Naive B cell (primary cell): Measurements from ENCODE around the gene NXN. TPM values are rescaled to one million over a fixed set of nuclear protein-coding genes. Genes with fewer than 3 reads are reported as not detected.
"Not testable (repeated sequence)": the region's sequence is repeated elsewhere in the genome, so short reads cannot be mapped to it uniquely, and the experiment has no call there.

Source experiments
- ATAC-seq, 2 donors: fragments of 150-1000 bp; cut with Tn5 transposase; 2 replicates each; pipeline ENCODE4 v1.10.0; 2021; ENCODE audit warnings: low read depth in 2 of 2, mild to moderate bottlenecking in 2 of 2, moderate library complexity in 2 of 2
- DNase-seq: peaks from one replicate; pipeline ENCODE4 v3.0.0; 2022
- H3K27ac Mint-ChIP-seq, 6 donors: one replicate each; pipeline ENCODE4 v1.8.0; 2020 to 2022; ENCODE audit warnings: mild to moderate bottlenecking in 6 of 6, mixed read lengths in 6 of 6, moderate library complexity in 5 of 6, inconsistent platforms in 2 of 6
- H3K27me3 Mint-ChIP-seq, 3 donors: one replicate each; pipeline ENCODE4 v1.8.0; 2021 to 2022; ENCODE audit warnings: mixed read lengths in 3 of 3, mild to moderate bottlenecking in 1 of 3
- H3K36me3 Mint-ChIP-seq, 2 donors: one replicate each; pipeline ENCODE4 v1.8.0; 2020 to 2022; ENCODE audit warnings: mixed read lengths in 2 of 2, inconsistent platforms in 1 of 2, mild to moderate bottlenecking in 1 of 2
- H3K4me1 Mint-ChIP-seq, 3 donors: one replicate each; pipeline ENCODE4 v1.8.0; 2020 to 2022; ENCODE audit warnings: mixed read lengths in 3 of 3, inconsistent platforms in 1 of 3, mild to moderate bottlenecking in 1 of 3, moderate library complexity in 1 of 3
- H3K4me3 Mint-ChIP-seq, 8 donors: one replicate each; pipeline ENCODE4 v1.8.0; 2020 to 2022; ENCODE audit warnings: mild to moderate bottlenecking in 8 of 8, mixed read lengths in 8 of 8, moderate library complexity in 8 of 8, inconsistent platforms in 2 of 8
- H3K9me3 Mint-ChIP-seq, 7 donors: one replicate each; pipeline ENCODE4 v1.8.0; 2020 to 2022; ENCODE audit warnings: mixed read lengths in 7 of 7, mild to moderate bottlenecking in 5 of 7, inconsistent platforms in 2 of 7, moderate library complexity in 1 of 7
- polyA plus RNA-seq, 6 donors: library from polyadenylated mRNA; unstranded; fragments of 300-500 nt; fragmentation: Illumina TruSeq; gene quantifications; one replicate each; pipeline ENCODE4 v1.2.3, GENCODE V29; 2021; ENCODE audit warnings: low read depth in 6 of 6

NXN gene
- polyA plus RNA-seq, 6 donors from 2014 or later, result 0.36 to 0.40 TPM; not detected in 4

DNA sequence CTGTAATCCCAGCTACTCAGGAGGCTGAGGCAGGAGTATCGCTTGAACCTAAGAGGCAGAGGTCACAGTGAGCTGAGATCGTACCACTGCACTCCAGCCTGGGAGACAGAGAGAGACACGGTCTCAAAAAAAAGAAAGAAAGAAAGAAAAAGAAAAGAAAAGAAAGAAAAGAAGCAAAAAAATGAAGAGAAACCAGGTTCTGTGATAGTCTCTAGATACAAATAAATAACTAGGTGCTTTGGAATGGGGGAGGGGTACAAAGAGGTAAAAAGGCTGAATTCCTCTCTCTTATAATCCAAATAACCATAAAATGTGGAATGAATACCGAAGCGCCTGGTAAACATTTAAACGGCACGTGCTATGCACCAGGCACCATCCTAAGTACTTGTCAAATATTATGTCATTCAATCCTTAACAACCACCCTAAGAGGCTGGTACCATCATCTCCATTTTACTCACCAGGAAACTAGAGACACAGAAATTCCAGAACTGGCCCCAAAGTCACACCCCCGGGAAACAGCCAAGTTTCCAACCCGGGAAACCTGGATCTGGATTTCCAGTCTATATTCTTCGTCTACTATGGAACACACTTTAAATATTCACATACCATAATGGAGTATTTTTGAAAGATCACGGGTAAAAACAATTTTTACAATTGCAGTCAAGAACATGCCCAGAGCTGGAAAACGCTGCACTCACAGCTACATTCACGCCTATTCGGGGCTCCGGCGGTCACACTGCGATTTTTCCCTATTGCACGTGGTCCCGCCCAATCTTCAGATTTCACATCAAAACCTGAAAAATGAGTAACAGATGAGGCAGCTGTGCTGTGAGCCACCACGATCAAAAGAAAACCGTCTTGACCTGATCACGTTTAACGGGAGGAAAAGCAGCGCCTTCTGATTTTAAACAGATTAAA is 10.5 kb downstream of the NXN start:
- H3K27me3 Mint-ChIP-seq, result peaks cover 15 to 48% (median 43%) of the 10 kb centered on the region in 3 donors
- no peak overlapping the region for H3K27ac Mint-ChIP-seq
- no peaks in the 10 kb centered on the region for H3K4me1 Mint-ChIP-seq
- ATAC-seq (no peak), DNase-seq (no peak)
- H3K9me3 Mint-ChIP-seq, result no peaks in the 10 kb centered on the region
- no peaks in the 10 kb centered on the region for H3K36me3 Mint-ChIP-seq
- H3K4me3 Mint-ChIP-seq, result no peak overlapping the region

GRCh38 chr17:967122-967521 is 12.5 kb downstream of the NXN start:
- Mint-ChIP-seq H3K36me3 (no peaks in the 10 kb centered on the region), H3K4me3 (no peak overlapping the region), H3K4me1 (no peaks in the 10 kb centered on the region), H3K9me3 (no peaks in the 10 kb centered on the region), H3K27me3 (peaks cover 9 to 40% (median 35%) of the 10 kb centered on the region in 3 donors), H3K27ac (peak overlapping the region in 2 of 6 donors; percentile 40 to 94)
- DNase-seq, result no peak
- ATAC-seq, result no peak

DNA sequence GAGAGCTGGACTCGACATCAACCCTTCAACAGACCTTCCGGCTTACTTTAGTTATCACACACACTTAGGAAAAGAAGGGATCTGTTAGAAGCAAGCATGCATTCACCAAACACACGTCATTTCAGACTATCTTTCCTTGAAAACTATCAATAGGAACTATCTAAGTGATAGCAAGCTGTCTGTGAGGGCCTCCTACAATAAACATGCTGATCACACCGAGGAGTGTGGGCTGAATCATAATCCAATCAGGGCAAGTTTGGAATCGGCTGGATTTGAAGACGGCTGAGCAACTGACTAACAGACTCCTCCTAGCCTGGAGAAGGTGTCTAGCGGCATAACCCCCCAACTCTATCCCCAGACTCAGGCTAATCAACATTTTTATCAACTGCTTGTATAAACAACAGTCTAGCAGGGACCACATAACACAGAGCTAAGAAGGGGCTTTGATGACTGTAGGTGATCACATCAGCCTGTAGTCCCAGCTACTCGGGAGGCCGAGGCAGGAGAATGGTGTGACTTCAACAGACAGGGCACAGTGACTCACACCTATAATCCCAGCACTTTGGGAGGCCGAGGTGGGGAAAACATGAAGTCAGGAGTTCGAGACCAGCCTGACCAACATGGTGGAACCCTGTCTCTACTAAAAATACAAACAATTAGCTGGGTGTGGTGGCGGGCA is 14.1 kb downstream of the NXN start:
- peak overlapping the region in 1 of 6 donors; percentile 78 for H3K27ac Mint-ChIP-seq
- no peaks in the 10 kb centered on the region for H3K9me3 Mint-ChIP-seq

GRCh38 chr17:964876-965275 is 14.7 kb downstream of the NXN start:
- Mint-ChIP-seq H3K36me3 (no peaks in the 10 kb centered on the region), H3K27ac (no peak overlapping the region), H3K4me3 (no peak overlapping the region), H3K27me3 (peaks cover 16 to 45% (median 31%) of the 10 kb centered on the region in 3 donors), H3K4me1 (no peaks in the 10 kb centered on the region), H3K9me3 (no peaks in the 10 kb centered on the region)
- no peak for DNase-seq
- ATAC-seq, result no peak

More for the DNA sequence above, 14.1 kb downstream of the NXN start:
- peaks cover 14 to 46% (median 35%) of the 10 kb centered on the region in 3 donors for H3K27me3 Mint-ChIP-seq
- H3K36me3 Mint-ChIP-seq, result no peaks in the 10 kb centered on the region
- DNase-seq (no peak), ATAC-seq (no peak)
- H3K4me1 Mint-ChIP-seq, result no peaks in the 10 kb centered on the region
- H3K4me3 Mint-ChIP-seq, result peak overlapping the region in 1 of 8 donors; percentile 10

- no peak for ATAC-seq
- Mint-ChIP-seq H3K4me3 (no peak overlapping the region), H3K36me3 (no peaks in the 10 kb centered on the region), H3K27me3 (peaks cover 16 to 40% (median 21%) of the 10 kb centered on the region in 3 donors), H3K9me3 (no peaks in the 10 kb centered on the region), H3K4me1 (no peaks in the 10 kb centered on the region), H3K27ac (no peak overlapping the region)
- no peak for DNase-seq
These were observed 16.9 kb downstream of the NXN start for GRCh38 chr17:962670-963069.

DNA sequence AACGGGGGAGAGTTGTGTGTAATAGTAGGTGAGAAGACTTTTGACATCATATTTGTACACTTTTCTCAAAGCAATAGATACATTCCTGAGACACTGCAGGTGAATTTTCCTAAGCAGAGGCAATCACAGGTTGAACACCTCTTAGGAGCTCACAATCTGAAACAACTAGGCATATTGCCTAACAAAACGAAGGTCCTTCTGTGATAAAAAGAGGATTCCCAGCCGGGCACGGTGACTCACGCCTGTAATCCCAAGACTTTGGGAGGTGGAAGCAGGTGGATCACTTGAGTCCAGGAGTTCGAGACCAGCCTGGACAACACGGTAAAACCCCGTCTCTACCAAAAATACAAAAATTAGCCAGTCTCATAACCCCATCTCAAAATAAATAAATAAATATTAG is 17.4 kb downstream of the NXN start:
- DNase-seq (no peak), ATAC-seq (no peak)
- no peaks in the 10 kb centered on the region for H3K36me3 Mint-ChIP-seq
- H3K4me1 Mint-ChIP-seq, result no peaks in the 10 kb centered on the region
- no peaks in the 10 kb centered on the region for H3K9me3 Mint-ChIP-seq
- peak overlapping the region in 1 of 6 donors; percentile 60 for H3K27ac Mint-ChIP-seq
- no peak overlapping the region for H3K4me3 Mint-ChIP-seq
- peaks cover 16 to 36% (median 22%) of the 10 kb centered on the region in 3 donors for H3K27me3 Mint-ChIP-seq

DNA sequence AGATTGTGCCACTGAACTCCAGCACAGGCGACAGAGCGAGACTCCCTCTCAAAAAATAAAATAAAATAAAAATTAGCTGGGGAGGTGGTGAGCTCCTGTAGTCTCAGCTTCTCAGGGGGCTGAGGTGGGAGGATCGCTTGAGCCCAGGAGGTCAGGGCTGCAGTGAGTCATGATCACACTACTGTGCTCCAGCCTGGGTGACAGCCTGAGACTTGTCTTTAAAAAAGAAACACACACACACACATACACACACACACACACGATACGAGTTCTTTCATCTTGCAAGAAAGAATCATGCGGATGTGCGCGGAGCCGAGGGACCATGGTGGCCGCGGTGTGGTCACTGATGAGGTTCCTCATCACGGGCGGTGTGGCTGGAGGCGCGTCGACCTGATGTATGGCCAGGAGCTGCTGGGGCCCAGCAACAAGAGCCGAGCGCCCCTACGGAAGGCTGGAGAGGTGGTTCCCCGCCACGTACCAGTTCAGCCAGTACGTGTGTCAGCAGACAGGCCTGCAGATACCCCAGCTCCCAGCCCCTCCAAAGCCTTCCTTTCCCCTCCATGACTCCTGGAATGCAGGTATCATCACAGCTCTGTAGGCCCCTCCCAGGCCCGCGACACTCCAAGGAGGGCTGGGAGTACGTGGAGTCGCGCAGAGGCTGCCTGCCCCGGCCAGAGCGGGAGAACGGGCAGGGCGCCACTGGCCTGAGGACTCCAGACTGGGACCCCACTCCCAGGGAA is 20.7 kb downstream of the NXN start:
- H3K27ac Mint-ChIP-seq, result no peak overlapping the region
- no peak overlapping the region for H3K4me3 Mint-ChIP-seq
- no peak for DNase-seq
- no peaks in the 10 kb centered on the region for H3K4me1 Mint-ChIP-seq
- H3K36me3 Mint-ChIP-seq, result no peaks in the 10 kb centered on the region
- ATAC-seq, result no peak
- peaks cover 0 to 2% (median 0%) of the 10 kb centered on the region in 7 donors for H3K9me3 Mint-ChIP-seq
- peaks cover 16 to 37% (median 20%) of the 10 kb centered on the region in 3 donors for H3K27me3 Mint-ChIP-seq

GRCh38 chr17:957856-958421 is 21.6 kb downstream of the NXN start:
- Mint-ChIP-seq H3K36me3 (no peaks in the 10 kb centered on the region), H3K9me3 (peaks cover 0 to 2% (median 0%) of the 10 kb centered on the region in 7 donors), H3K4me1 (no peaks in the 10 kb centered on the region), H3K27me3 (peaks cover 20 to 38% (median 20%) of the 10 kb centered on the region in 3 donors), H3K27ac (peak overlapping the region in 3 of 6 donors; percentile 32 to 69 (median 57)), H3K4me3 (peak overlapping the region in 1 of 8 donors; percentile 47)
- no peak for ATAC-seq
- DNase-seq, result no peak

DNA sequence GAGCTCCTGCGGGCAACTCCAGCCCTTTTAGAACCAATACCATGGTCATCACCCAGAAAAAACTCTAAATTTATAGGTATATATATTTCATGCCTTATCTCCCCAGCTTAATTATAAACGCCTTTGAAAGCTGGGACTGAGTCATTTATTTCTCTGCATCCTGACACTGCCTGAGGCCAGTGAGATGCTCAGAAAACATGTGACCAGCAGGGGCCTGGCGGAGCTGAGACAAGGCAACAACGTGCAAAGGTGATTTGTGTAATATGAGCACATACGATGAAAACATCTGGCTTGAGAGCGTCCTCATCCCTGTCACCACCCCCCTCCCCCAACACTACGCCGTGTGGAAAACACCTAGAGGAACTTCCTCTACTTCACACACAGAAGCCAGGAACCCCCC is 22.7 kb downstream of the NXN start:
- Mint-ChIP-seq H3K9me3 (peaks cover 0 to 2% (median 0%) of the 10 kb centered on the region in 7 donors), H3K27ac (no peak overlapping the region), H3K4me1 (no peaks in the 10 kb centered on the region), H3K4me3 (no peak overlapping the region), H3K36me3 (no peaks in the 10 kb centered on the region), H3K27me3 (peaks cover 19 to 40% (median 24%) of the 10 kb centered on the region in 3 donors)
- no peak for DNase-seq
- no peak for ATAC-seq

DNA sequence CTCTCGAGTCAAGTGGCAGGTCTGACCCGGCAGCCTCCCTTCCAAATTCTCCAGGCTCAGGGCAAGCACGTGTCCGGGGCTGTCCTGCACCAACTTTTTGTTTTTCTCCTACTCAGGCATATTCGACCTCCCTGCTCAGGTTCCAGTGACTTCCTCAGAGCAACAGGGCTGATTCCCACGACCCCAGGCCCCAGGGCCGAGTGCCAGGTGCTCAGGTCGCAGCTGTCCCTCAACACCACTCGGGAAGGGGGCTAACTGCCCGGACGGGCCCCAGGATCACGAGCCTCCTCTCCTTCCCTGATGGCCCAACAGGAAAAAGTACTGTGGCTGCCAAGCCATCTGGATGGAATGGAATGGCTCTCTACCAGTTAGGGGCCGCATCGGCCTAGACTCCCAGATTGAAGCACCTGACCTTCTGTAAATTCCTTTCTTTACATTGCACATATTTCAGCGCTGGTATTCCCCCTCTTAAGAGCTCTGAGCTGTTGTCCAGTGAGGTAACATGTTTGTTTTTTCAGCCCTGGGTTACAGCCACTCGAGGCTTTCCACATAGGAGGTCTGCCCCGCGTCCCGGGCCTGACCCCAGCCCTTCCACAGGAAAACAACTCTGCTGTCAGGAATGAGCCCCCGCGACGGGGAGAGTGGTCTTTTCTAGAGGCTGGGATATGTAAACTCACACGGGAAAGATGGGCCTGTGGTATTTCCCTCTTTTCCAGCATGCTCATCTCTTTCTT is 25.0 kb downstream of the NXN start:
- no peaks in the 10 kb centered on the region for H3K36me3 Mint-ChIP-seq
- H3K27me3 Mint-ChIP-seq, result peaks cover 10 to 50% (median 24%) of the 10 kb centered on the region in 3 donors
- no peak for ATAC-seq
- H3K4me1 Mint-ChIP-seq, result peaks cover 0 to 3% (median 0%) of the 10 kb centered on the region in 3 donors
- H3K4me3 Mint-ChIP-seq, result no peak overlapping the region
- DNase-seq, result no peak
- H3K9me3 Mint-ChIP-seq, result peaks cover 0 to 4% (median 0%) of the 10 kb centered on the region in 7 donors
- no peak overlapping the region for H3K27ac Mint-ChIP-seq

GRCh38 chr17:953767-954166 is 25.8 kb downstream of the NXN start:
- Mint-ChIP-seq H3K27me3 (peaks cover 10 to 44% (median 24%) of the 10 kb centered on the region in 3 donors), H3K4me1 (peaks cover 0 to 3% (median 0%) of the 10 kb centered on the region in 3 donors), H3K36me3 (no peaks in the 10 kb centered on the region), H3K4me3 (no peak overlapping the region), H3K9me3 (peaks cover 0 to 4% (median 0%) of the 10 kb centered on the region in 7 donors), H3K27ac (no peak overlapping the region)
- ATAC-seq (no peak), DNase-seq (no peak)

DNA sequence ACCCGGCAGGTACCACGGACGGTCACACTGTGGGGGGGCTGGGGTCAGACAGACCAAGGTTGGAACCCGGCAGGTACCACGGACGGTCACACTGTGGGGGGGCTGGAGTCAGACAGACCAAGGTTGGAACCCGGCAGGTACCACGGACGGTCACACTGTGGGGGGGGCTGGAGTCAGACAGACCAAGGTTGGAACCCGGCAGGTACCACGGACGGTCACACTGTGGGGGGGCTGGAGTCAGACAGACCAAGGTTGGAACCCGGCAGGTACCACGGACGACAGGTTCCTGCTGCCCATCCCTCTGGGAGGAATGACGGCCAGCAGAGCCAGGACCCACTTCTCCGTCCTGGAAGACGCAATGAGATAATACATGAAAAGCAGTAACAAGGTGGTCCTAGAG is 27.0 kb downstream of the NXN start:
- DNase-seq, H3K4me3 Mint-ChIP-seq, ATAC-seq, H3K36me3 Mint-ChIP-seq, H3K4me1 Mint-ChIP-seq, H3K27ac Mint-ChIP-seq, H3K9me3 Mint-ChIP-seq: not testable (repeated sequence)
- peaks cover 8 to 37% (median 17%) of the 10 kb centered on the region in 3 donors for H3K27me3 Mint-ChIP-seq
